Activated CD8-positive, alpha-beta memory T cell treated with anti-CD3 and anti-CD28 coated beads for 4 hours (primary cell): ENCODE results near the gene GXYLT2.
"Not testable (repeated sequence)": the region's sequence is repeated elsewhere in the genome, so short reads cannot be mapped to it uniquely, and the experiment has no call there.

Experiments
- DNase-seq, 2 donors: peaks; one replicate each; pipeline ENCODE4 v3.0.0-alpha.2; 2020; ENCODE audit warnings: low read depth in 2 of 2

Gene GXYLT2

DNA sequence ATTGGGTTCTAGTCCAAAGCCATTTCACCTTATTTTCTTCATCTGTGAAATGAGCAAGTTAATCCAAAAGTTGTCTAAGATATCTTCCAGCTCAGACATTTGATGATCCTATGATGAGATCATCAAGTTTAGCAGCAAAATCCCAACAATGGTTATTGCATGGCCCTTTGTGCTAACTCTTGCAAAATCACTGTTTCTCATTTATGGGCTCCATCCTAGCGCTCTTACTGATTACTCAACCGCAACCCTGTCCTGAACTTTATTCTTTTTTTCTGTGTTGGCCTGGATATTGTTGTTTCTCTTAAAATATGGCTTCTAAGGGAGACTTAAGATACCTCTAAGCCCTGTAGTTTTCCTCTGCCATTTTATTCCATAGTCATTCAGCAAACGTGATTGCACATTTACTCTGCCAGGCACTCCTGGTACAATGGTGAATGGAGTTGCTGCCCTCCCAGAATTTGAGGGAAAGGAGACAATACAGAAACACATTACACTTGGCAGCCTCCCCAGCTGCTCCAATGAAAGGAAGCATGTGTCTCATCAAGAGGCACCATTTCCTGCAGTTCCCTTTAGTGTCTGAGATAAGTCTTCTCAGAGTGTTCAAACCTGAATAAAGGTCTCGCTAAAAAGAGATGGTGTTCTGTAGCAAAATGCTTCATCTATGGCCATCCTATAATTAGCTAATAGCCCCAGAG lies 4.4 kb downstream of the GXYLT2 start:
- no peak for DNase-seq

DNA sequence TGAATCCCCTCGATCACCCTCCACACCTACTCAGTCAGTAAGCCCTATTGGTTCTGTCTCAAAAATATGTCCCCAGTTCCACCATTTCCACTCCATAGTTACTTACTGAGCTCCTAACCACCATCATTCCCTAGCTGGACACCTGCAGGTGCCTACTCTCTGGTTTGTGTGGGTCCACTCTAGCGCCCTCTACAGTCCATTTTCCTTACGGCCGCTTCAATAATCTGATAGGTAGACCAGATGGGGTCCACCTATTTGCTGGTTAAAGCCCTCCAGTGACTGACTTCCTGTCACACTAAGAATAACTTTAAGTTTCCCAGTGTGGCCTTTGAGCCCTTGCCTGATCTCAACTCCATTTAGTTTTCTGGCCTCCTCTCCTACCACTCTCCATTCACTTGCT lies 5.0 kb downstream of the GXYLT2 start:
- no peak for DNase-seq

DNA sequence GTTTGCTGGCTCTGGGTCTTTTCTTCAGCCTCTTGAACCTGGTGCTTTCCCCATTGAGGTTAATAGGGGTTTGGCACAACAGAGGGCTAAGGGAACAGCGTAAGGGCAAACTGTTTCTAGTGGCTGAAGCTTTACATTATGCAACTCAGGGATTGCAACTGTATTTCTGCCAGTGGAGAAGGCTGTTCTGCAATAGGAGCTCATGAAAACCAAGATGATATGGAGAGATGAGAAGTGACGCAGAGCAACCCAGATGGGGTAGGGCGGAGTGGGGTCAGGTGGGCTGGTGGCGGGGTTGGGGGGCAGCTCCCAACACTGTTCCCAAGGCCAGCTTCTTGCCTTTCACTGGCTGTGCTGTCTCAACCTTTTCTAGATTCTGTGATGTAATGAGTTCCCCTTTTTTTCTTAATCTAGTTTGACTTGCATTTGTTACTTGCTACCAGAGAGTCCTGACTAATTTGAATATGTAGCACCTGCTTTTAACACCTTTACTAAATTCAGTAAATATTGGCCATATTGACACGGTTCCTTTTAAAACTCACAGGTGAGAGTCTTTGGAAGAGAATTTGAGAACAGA lies 7.2 kb downstream of the GXYLT2 start:
- DNase-seq = no peak

DNA sequence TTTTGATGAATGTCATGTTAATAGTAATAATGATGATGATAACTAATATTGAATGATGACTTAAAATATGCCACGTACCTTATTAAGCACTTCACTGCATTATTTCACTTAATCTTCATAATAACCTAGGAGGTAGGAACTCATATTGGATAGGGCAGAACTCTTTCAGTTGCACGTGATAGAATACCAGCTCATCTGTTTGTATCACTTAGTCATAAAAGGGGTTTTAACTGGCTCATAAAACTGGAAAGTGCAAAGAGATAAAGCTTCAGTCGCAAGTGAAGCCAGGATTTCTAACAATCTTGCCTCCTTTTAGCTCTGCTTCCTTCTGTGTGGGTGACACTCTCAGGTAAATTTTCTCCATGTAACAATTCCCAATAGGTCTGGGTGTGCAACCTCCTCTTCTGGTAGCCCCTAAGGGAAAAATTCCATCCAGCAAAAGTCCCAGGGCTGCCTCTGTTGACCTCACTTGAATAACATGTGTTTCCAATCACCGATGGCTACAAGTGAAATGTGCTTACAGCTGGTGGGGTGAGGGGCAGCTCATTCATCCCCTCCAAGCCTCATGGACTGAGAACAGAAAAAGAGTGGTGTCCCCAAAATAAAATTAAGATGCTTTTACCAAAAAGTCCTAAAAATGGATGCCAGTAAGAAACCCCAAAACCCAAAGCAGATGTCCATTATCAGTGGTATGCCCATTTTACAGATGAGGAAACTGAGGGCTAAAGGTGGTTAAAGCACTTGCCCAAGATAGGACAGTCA lies 9.3 kb downstream of the GXYLT2 start:
- DNase-seq = no peak

DNA sequence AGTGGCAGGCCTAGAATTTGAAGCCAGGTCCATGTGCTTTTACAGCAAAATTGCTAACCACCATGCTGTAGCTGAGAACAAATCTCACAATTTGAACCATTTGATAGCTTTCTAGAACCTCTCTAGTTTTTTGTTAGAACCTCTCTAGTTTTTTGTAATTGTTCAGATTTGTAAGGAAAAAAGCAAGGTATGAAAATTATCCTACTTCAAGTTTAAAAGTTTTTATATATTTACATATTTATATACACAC lies 9.8 kb downstream of the GXYLT2 start:
- no peak for DNase-seq

DNA sequence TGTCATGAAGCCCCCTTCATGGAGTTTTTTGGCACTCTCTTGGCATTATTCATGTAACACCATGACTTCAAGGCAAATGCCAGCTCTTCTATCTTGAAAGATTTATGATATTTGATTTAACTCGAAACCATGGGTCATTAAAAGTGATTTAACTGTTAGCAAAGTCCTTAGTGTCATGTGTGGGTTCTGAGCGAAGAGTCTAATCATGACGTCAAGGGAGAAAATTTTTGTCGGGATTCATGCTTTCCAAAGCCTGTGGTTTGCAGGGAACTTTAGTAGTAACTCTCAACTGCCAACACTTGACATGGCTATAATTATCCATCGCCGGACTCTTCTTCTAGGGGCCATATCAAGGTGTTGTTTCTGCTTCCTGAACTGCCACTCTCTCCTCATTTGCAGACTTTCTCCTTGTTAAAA lies 11.5 kb downstream of the GXYLT2 start:
- DNase-seq = no peak

DNA sequence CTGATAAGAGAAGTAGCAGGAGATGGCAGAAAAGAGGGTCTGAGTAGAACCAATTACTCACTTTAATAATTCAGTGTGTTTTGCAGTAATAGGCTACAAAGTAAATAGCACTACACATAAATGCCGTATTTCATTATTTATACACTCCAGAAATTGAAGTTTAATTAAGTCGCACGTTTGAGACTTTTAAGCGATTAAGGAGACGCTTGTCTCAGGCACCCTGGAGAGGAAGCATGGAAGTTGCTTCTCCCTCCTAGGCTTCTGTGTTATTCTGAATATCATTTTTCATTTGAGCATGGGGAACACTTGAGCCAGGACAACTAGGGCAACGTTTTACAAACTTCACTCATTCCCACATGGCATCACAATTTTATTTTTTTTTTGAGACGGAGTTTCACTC lies 12.2 kb downstream of the GXYLT2 start:
- no peak for DNase-seq

DNA sequence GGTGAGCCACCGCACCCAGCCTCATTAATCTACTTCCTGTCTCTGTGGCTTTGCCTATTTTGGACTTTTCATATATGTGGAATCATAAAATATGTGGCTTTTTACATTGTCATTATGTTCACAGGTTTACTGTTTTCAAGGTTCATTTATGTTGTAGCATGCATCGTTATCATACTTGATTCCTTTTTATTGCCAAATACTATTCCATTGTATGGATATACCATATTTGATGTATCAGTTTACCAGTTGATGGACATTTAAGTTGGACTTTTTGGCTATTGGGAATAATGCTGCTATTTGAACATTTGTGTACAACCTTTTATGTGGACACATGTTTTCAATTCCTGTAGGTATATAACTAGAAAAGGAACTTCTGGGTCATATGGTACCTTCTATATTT lies 14.0 kb downstream of the GXYLT2 start:
- DNase-seq = no peak

DNA sequence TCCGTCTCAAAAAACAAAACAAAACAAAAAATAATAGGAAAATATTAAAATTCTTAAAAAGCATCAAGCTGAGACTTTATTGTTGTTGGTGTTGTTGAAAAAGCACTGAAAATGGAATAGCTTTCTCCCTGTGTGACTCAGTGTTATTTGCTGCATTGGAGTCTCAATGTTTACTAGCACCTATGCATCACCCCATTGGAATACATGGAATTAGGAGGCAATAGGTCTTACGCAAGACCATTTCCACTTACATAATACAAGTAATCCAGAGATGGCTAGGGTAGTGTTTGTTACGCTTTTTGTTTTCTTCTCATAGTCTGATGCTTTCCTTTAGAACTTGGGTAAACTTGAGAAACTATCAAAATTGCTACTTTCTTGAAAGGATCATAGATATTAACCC lies 15.2 kb downstream of the GXYLT2 start:
- no peak for DNase-seq

DNA sequence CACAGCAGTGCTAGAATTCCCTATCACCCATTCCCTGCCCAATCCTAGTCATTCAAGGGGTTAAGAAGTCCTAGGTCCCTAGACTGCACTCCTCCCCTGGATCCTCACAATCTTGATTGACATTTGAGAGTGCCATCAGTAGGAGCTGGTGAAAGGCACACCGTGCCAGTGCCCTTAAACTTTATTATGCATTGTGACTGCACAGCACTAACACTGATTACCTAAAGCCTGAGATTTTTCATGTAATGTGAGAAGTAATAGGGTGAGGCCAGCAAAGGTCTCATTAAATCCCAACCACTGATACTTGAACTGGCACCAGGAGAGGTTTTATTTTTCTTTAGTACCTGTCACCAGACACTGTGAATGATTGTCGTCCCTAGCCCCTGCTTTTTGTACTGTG lies 16.3 kb downstream of the GXYLT2 start:
- DNase-seq = no peak

DNA sequence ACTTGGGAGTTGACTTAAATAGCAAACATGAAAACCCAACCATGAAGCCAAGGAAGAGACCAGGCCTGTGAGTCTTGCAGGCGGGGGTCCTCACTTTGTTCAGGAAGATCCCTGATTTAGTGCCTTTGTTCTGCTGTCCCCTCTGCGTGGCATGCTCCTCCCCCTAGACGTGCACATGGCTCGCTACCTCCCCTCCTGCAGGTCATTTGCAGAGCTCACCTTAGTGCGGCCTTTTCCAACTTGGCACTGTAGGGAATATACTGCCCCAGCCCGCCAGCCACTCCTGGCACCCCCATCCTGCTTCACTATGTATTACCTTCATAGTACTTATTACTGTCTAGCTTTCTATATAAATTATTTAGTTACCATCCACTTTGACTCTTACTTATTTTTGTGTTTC lies 18.3 kb downstream of the GXYLT2 start:
- DNase-seq = no peak

DNA sequence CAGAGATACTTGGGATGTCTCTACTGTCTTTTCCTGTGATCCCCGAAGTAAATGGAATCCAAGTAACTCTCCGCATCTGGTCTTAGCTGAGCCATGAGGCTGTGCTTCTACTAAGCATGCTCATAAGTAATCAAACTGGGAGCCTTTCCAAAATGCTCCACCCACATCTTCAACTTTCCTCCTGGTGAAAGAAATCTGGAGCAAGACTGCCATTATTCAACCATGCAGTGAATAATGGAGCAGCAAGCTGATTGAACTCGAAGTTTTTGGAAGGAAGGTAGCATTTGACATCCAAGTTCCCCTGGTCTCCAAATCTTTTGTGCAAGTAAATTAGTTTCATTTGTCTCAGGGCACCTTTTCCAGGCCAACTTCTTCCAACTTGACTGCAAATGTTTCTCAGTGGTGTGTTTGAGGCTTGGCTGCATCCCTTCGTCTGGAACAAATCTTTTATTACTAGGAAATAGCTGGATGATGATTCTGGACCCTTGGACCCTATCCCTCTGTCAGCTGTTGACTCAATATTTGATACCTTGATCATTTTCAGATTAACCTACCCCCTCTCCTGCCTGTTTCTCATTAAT lies 19.4 kb downstream of the GXYLT2 start:
- DNase-seq = no peak

DNA sequence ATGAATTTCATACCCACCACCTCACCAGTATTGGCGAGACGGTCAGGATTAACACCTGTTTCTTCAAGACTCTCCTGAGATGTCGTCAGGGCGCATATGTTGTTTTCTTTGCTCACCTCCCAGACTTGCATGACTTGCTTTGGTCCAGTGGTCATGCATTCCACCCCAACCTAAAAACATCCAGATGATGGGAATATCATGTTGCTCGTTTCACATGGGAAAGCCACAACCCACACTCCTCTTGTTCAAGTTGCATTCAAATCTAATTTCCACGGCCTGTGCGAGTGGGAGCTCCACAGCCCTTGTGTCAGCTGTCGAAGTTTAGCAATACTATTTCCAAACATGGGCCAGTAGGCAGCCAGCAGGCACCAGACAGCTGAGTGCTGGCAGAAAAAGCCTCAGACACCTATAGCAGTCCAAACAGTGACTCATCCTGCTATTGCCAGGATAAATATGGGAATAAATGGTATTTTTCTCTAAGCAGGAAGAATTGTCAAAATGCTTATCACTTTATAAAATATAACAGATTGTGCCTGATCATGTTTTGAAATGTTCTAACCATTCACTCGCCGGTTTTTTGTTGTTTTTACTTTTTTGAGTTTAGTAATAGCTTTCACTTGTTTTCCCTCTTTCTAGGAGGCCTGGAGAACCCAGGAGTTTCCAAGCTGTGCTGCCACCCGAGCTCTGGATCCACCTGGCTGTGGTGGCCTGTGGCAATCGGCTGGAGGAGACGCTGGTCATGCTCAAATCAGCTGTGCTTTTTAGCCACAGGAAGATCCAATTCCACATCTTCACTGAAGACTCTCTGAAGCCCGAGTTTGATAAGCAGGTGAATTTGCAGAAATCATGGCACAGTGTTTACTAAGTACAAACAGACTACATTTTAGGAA lies 20.1 kb downstream of the GXYLT2 start:
- DNase-seq = no peak

DNA sequence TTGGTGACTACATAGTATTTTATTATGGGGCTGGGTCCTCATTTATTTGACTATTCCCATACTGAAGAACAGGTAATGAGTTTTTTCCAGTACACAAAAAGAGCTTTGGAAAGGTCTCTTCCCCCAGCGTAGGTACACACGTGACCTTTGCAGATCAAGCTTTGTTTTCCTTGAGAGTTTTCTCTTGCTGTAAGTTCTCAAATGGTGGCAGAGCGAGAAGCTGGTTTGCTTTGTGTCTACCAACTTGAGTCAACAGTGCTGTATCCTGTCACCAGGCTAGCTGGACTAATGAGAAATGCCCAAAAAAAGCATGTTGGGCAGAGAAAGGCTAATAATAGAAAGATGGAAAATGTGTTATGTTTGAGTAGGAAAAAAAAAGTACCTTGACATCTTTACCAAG lies 21.7 kb downstream of the GXYLT2 start:
- DNase-seq = no peak

DNA sequence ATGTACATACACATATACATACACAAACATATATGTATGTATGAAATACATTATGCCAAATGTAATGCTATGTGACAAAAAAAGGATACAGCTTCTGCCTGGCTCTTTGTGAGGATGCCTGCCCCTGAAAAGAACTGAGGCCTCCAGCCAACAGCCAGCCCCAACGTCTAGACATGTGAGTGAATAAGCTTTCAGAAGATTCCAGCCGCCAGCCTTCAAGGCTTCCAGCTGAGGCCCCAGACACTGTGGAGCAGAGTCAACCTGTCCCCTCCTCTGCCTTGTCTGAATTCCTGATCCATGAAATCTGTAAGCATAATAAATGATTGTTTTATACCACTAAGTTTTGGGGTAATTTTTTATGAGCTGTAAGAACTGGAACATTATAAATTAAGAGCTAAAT lies 24.7 kb downstream of the GXYLT2 start:
- no peak for DNase-seq

DNA sequence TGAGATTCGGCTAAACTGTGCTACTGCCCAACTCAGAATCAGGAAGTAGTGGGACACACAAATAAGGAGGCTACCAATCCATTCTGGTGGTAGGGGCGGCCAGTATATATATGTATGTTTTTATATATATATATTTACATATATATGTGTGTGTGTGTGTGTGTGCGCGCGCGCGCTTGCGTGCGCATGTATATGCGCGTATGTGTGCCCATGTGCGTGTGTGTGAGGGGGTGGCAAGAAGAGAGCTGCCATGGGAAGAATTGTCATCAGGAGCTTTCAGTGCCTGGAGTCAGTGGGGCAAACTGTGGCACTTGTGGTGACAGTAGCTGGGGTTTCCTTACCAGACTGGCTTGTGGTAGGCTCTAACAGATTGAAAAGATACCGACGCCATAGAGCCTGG lies 26.5 kb downstream of the GXYLT2 start:
- no peak for DNase-seq

DNA sequence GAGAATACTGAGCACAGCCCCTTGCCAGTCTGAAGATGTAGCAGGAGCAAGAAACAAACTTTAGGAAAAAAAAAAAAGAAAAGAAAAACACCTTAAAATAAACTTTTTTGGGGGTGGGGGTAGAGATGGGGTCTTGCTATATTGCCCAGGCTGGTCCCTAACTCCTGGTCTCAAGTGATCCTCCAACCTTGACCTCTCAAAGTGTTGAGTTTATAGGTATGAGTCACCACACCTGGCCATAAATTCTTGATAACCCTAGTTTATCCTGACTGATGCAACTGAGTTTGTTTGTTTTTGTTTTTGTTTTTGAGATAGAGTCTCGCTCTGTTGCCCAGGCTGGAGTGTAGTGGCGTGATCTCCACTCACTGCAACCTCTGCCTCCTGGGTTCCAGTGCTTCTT lies 28.4 kb downstream of the GXYLT2 start:
- no peak for DNase-seq

DNA sequence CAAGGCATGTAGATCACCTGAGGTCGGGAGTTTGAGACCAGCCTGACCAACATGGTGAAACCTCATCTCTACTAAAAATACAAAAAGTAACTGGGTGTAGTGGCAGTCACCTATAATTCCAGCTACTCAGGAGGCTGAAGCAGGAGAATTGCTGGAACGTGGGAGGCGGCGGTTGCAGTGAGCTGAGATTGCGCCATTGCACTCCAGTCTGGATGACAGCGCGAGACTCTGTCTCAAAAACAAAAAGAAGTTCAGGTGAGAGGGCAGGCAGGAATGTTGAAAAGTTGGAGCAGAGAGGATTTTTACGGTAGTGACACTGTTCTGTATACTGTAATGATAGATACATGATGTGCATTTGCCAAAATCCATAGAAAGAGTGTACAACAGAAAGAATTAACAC lies 31.7 kb downstream of the GXYLT2 start:
- DNase-seq = no peak

DNA sequence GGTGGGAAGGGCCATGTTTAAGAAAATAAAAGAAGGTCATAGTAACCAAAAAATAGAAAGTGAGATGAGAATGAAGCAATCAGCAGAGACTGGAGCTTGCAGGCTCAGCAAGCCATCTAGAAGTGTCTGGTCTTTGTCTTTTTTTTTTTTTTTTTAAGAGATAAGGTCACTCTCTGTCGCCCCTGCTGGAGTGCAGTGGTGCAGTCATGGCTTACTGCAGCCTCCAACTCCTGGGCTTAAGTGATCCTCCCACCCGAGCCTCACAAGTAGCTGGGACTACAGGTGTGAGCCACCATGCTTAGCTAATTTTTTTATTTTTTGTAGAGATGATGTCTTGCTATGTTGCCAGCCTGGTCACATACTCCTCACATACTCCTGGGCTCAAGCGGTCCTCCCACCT lies 36.2 kb downstream of the GXYLT2 start:
- no peak for DNase-seq

DNA sequence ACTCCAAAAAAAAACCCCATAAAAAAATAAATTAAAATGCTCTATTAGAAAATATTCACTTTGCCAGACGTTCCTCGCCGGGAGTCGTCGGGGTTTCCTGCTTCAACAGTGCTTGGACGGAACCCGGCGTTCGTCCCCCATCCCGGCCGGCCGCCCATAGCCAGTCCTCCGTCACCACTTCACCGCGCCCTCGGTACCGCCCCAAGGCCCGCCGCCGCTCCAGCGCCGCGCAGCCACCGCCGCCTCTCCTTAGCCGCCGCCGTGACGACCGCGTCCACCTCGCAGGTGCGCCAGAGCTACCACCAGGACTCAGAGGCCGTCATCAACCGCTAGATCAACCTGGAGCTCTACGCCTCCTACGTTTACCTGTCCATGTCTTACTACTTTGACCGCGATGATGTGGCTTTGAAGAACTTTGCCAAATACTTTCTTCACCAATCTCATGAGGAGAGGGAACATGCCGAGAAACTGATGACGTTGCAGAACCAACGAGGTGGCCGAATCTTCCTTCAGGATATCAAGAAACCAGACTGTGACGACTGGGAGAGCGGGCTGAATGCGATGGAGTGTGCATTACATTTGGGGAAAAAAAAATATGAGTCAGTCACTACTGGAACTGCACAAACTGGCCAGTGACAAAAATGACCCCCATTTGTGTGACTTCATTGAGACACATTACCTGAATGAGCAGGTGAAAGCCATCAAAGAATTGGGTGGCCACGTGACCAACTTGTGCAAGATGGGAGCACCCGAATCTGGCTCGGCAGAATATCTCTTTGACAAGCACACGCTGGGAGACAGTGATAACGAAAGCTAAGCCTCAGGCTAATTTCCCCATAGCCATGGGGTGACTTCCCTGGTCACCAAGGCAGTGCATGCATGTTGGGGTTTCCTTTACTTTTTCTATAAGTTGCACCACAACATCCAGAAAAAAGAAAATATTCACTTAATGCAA lies 41.2 kb downstream of the GXYLT2 start:
- DNase-seq = not testable (repeated sequence)

DNA sequence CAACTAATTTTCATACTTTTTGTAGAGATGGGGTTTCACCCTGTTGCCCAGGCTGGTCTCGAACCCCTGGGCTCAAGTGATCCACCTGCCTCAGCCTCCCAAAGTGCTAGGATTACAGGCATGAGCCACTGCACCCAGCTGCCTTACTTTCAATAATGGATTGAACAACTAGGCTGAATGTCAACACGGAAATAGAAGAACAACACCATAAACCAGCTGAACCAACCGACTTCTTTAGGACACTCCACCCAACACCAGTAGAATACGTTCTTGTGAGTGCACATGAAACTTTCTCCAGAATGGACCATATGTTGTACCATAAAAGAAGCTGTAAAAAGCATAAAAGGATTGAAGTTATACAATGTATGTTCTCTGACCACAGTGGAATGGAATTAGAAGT lies 42.9 kb downstream of the GXYLT2 start:
- DNase-seq = no peak
